WTC11 (cell line): Measurements from ENCODE around the gene OLFM4.

Experiments
- CTCF ChIP-seq: fragments of 200-600 bp; IDR thresholded peaks from 2 replicates; pipeline ENCODE4 v1.8.0; 2022; ENCODE audit warnings: antibody characterized with exemption
- NR3C1 ChIP-seq: sonication (generic); formaldehyde crosslinking; conservative IDR thresholded peaks from 2 replicates; pipeline ENCODE4 v1.8.1; 2023; ENCODE audit warnings: low read depth, mild to moderate bottlenecking, missing genetic modification reagents
- USF2 ChIP-seq: sonication (generic); formaldehyde crosslinking; IDR thresholded peaks from 2 replicates; pipeline ENCODE4 v1.8.1; 2023; ENCODE audit warnings: mild to moderate bottlenecking, missing genetic modification reagents, moderate library complexity

GRCh38 chr13:53074114-53074513, 45.5 kb downstream of the OLFM4 start:
- no peak for TF ChIP-seq NR3C1
- no peak for TF ChIP-seq CTCF
- no peak for TF ChIP-seq USF2
